ENCODE measurements around the gene B3GALT5.

GRCh38 chr21:39666026-39666425 lies 53.3 kb downstream of the B3GALT5 start:
- no peak for TF ChIP-seq CTCF (IDR thresholded peaks at IDR 0.05)
- TF ChIP-seq POLR2A (IDR thresholded peaks at IDR 0.05): no peak

All from adrenal gland (tissue), 5 donors.